ENCODE data around the gene RPL29.
"Not testable (repeated sequence)": the region's sequence is repeated elsewhere in the genome, so short reads cannot be mapped to it uniquely, and the experiment has no call there.

RPL29 gene

DNA sequence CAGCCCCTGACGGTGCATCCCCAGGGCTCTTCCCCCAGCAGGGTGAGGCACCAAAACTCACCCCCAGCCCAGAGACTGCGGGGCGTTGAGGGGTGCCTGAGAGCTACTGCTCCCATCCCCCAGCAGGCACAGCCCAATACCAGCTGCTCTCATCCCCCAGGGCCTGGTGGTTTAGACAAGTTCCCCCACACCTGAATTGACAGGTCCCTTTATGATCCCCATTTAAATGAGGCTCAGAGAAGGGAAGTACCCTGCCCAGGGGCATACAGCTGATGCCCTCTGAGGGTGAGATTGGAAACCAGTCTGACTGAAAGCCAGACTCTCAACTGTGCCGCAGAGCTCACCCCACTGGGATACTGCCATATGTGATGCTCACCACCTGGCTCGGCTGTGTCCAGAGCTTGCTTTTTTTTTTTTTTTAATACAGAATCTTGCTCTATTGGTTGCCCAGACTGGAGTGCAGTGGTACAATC is 40.6 kb upstream of the RPL29 start:
- Histone ChIP-seq H3K27ac (ENCODE audit: low read depth, low read length) (no peak overlapping the region), H3K4me3 (ENCODE audit: low read depth, low read length) (no peak overlapping the region), H3K27me3 (ENCODE audit: control insufficient read depth, insufficient read depth, low read length) (no peaks in the 10 kb centered on the region), H3K4me1 (ENCODE audit: control insufficient read depth, insufficient read depth, low read length) (peaks cover 5% of the 10 kb centered on the region; the same call in 1 of the 2 replicates), H3K36me3 (ENCODE audit: control insufficient read depth, insufficient read depth, low read length) (no peaks in the 10 kb centered on the region), H3K9me3 (ENCODE audit: control insufficient read depth, insufficient read depth, low read depth, low read length) (no peaks in the 10 kb centered on the region), H3K9ac (ENCODE audit: low read length) (no peak overlapping the region)

- Histone ChIP-seq H3K4me3 (ENCODE audit: low read depth, low read length) (no peak overlapping the region), H3K9me3 (ENCODE audit: control insufficient read depth, insufficient read depth, low read depth, low read length) (no peaks in the 10 kb centered on the region), H3K36me3 (ENCODE audit: control insufficient read depth, insufficient read depth, low read length) (no peaks in the 10 kb centered on the region), H3K9ac (ENCODE audit: low read length) (no peak overlapping the region), H3K27me3 (ENCODE audit: control insufficient read depth, insufficient read depth, low read length) (no peaks in the 10 kb centered on the region), H3K4me1 (ENCODE audit: control insufficient read depth, insufficient read depth, low read length) (no peaks in the 10 kb centered on the region; the same call in 1 of the 2 replicates), H3K27ac (ENCODE audit: low read depth, low read length) (no peak overlapping the region)
Measured at GRCh38 chr3:52034651-52035050, 39.0 kb upstream of the RPL29 start.

- Histone ChIP-seq H3K4me1 (ENCODE audit: control insufficient read depth, insufficient read depth, low read length) (no peaks in the 10 kb centered on the region; the same call in 1 of the 2 replicates), H3K36me3 (ENCODE audit: control insufficient read depth, insufficient read depth, low read length) (no peaks in the 10 kb centered on the region), H3K4me3 (ENCODE audit: low read depth, low read length) (no peak overlapping the region), H3K9ac (ENCODE audit: low read length) (no peak overlapping the region), H3K27me3 (ENCODE audit: control insufficient read depth, insufficient read depth, low read length) (no peaks in the 10 kb centered on the region), H3K9me3 (ENCODE audit: control insufficient read depth, insufficient read depth, low read depth, low read length) (no peaks in the 10 kb centered on the region), H3K27ac (ENCODE audit: low read depth, low read length) (no peak overlapping the region)
Measured at GRCh38 chr3:52034212-52034611, 38.5 kb upstream of the RPL29 start.

DNA sequence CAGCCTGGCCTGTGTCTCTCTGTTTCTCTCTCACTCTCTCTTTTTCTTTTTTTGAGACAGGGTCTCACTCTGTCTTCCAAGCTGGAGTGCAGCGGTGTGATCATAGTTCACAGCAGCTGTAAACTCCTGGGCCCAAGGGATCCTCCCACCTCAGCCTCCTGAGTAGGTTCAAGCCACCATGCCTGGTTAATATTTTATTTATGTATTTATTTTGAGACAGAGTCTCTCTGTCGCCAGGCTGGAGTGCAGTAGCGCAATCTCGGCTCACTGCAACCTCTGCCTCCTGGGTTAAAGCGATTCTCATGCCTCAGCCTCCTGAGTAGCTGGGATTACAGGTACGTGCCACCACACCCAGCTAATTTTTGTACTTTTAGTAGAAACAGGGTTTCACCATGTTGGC is 38.1 kb upstream of the RPL29 start:
- not testable (repeated sequence) for H3K9ac ChIP-seq (ENCODE audit: low read length); H3K4me1 ChIP-seq (ENCODE audit: control insufficient read depth, insufficient read depth, low read length); H3K36me3 ChIP-seq (ENCODE audit: control insufficient read depth, insufficient read depth, low read length); H3K27me3 ChIP-seq (ENCODE audit: control insufficient read depth, insufficient read depth, low read length); H3K27ac ChIP-seq (ENCODE audit: low read depth, low read length); H3K9me3 ChIP-seq (ENCODE audit: control insufficient read depth, insufficient read depth, low read depth, low read length); H3K4me3 ChIP-seq (ENCODE audit: low read depth, low read length)

DNA sequence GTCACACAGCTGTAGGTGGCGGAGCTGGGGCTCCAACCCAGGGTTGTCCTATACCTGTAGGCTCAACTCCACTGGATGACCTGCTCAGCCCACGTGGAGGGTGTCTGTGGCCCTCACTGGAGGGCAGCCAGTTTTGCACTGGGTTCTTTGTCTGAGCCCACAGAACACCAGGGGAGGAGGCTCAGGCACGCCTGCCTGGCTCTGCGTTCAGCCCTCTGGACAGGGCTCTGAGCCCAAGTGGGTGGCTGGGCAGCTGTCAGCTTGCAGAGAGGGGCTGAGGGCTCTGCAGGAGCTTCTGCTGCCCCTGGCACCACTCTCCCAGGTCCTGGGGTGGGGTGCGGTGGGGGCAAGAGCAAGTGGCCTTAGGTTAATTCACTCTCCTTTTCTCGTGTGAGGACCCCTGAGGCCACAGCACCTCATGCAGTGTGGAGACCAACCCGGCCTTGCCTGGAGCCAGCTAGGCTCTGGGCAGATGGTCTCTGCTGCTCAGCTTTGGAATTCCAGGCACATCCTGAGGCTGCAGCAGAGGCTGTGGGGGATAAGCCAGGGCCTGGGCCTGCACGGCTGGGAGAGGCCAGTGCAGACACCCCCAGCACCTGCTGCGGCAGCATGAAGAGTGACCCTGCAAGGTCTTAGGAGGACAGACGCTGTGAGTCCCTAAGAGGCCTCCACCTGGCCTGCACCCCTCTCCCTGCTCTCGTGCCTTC is 37.2 kb upstream of the RPL29 start:
- H3K9ac ChIP-seq (ENCODE audit: low read length), result no peak overlapping the region
- H3K27me3 ChIP-seq (ENCODE audit: control insufficient read depth, insufficient read depth, low read length), result no peaks in the 10 kb centered on the region
- H3K27ac ChIP-seq (ENCODE audit: low read depth, low read length), result no peak overlapping the region
- no peaks in the 10 kb centered on the region for H3K36me3 ChIP-seq (ENCODE audit: control insufficient read depth, insufficient read depth, low read length)
- no peaks in the 10 kb centered on the region for H3K9me3 ChIP-seq (ENCODE audit: control insufficient read depth, insufficient read depth, low read depth, low read length)
- no peak overlapping the region for H3K4me3 ChIP-seq (ENCODE audit: low read depth, low read length)
- no peaks in the 10 kb centered on the region; the same call in 1 of the 2 replicates for H3K4me1 ChIP-seq (ENCODE audit: control insufficient read depth, insufficient read depth, low read length)

GRCh38 chr3:52031896-52032295 is 36.2 kb upstream of the RPL29 start:
- H3K27ac ChIP-seq (ENCODE audit: low read depth, low read length), result no peak overlapping the region
- H3K27me3 ChIP-seq (ENCODE audit: control insufficient read depth, insufficient read depth, low read length), result no peaks in the 10 kb centered on the region
- no peak overlapping the region for H3K4me3 ChIP-seq (ENCODE audit: low read depth, low read length)
- no peaks in the 10 kb centered on the region; the same call in 1 of the 2 replicates for H3K4me1 ChIP-seq (ENCODE audit: control insufficient read depth, insufficient read depth, low read length)
- H3K9me3 ChIP-seq (ENCODE audit: control insufficient read depth, insufficient read depth, low read depth, low read length), result no peaks in the 10 kb centered on the region
- H3K9ac ChIP-seq (ENCODE audit: low read length), result no peak overlapping the region
- H3K36me3 ChIP-seq (ENCODE audit: control insufficient read depth, insufficient read depth, low read length), result no peaks in the 10 kb centered on the region

DNA sequence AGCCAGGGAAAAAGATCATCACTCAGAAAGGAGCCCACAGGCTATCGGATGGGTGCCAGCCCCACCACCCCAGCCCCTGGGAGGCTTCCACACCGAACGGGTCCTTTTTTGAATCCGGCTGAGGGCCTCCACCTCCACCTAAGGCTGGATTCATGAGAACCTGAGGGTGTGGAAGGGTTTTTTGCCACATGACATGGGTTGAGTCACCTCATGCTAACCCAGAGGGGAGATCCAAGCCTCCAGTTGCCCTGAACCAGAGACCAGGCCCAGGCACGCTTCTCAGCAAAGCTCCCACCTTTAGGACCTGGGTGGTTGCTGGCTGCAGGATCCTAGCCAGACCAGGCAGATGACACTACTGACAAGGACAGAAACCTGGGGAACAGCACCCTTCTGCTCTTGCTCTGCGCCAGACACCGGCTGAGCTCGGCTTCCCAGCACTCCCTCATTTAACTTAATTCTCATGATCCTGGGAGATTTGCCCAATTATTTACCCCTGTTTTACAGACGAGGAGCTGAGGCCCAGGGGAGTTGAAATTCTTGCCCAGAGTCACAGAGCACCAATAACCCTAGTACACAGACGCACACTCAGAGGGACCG is 35.1 kb upstream of the RPL29 start:
- no peaks in the 10 kb centered on the region for H3K9me3 ChIP-seq (ENCODE audit: control insufficient read depth, insufficient read depth, low read depth, low read length)
- no peaks in the 10 kb centered on the region; the same call in 1 of the 2 replicates for H3K4me1 ChIP-seq (ENCODE audit: control insufficient read depth, insufficient read depth, low read length)
- no peak overlapping the region for H3K27ac ChIP-seq (ENCODE audit: low read depth, low read length)
- no peaks in the 10 kb centered on the region for H3K27me3 ChIP-seq (ENCODE audit: control insufficient read depth, insufficient read depth, low read length)
- no peak overlapping the region for H3K9ac ChIP-seq (ENCODE audit: low read length)
- no peak overlapping the region for H3K4me3 ChIP-seq (ENCODE audit: low read depth, low read length)
- no peaks in the 10 kb centered on the region for H3K36me3 ChIP-seq (ENCODE audit: control insufficient read depth, insufficient read depth, low read length)

DNA sequence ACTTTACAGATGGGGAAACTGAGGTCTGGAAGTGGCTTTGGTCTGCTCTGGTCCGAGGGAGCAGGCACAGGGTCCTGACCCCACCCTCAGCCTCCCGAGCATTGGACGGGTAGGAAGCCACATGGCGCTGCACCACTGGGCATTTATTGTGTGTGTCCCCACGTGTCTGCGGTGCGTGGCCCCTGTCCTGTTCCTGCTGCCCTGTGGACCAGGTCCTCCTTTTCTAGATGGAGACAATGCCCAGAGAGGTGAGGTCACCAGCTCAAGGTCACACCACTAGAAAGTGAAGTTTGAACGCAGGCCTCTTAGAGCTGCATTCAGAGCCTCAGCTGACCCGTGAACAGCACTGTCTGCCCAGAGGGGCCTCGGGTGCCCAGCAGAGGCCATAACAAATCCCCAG is 33.8 kb upstream of the RPL29 start:
- Histone ChIP-seq H3K9ac (ENCODE audit: low read length) (no peak overlapping the region), H3K27me3 (ENCODE audit: control insufficient read depth, insufficient read depth, low read length) (no peaks in the 10 kb centered on the region), H3K36me3 (ENCODE audit: control insufficient read depth, insufficient read depth, low read length) (no peaks in the 10 kb centered on the region), H3K27ac (ENCODE audit: low read depth, low read length) (no peak overlapping the region), H3K4me3 (ENCODE audit: low read depth, low read length) (no peak overlapping the region), H3K9me3 (ENCODE audit: control insufficient read depth, insufficient read depth, low read depth, low read length) (no peaks in the 10 kb centered on the region), H3K4me1 (ENCODE audit: control insufficient read depth, insufficient read depth, low read length) (no peaks in the 10 kb centered on the region; the same call in 1 of the 2 replicates)

DNA sequence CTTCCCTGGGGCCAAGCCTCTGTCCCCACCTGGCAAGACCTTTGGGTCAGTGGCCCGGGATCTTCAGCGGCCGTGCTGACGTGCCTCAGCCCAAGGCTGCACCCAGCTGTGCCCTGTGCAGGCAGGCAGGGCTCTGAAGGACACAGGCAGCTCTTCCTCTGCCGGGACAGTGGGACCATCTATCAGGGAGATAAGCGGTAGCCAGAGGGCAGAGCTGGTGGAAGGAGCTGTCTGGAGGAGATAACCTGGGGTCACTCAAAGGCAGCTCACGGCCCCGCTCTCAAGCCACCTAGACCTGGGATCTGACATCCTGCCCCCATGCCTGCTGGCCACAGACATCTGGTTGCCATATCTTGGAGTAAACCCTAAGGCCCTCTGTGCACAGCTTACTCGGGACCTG is 33.4 kb upstream of the RPL29 start:
- H3K9ac ChIP-seq (ENCODE audit: low read length), result no peak overlapping the region
- no peaks in the 10 kb centered on the region; the same call in 1 of the 2 replicates for H3K4me1 ChIP-seq (ENCODE audit: control insufficient read depth, insufficient read depth, low read length)
- no peaks in the 10 kb centered on the region for H3K36me3 ChIP-seq (ENCODE audit: control insufficient read depth, insufficient read depth, low read length)
- no peak overlapping the region for H3K27ac ChIP-seq (ENCODE audit: low read depth, low read length)
- no peak overlapping the region for H3K4me3 ChIP-seq (ENCODE audit: low read depth, low read length)
- no peaks in the 10 kb centered on the region for H3K9me3 ChIP-seq (ENCODE audit: control insufficient read depth, insufficient read depth, low read depth, low read length)
- no peaks in the 10 kb centered on the region for H3K27me3 ChIP-seq (ENCODE audit: control insufficient read depth, insufficient read depth, low read length)

DNA sequence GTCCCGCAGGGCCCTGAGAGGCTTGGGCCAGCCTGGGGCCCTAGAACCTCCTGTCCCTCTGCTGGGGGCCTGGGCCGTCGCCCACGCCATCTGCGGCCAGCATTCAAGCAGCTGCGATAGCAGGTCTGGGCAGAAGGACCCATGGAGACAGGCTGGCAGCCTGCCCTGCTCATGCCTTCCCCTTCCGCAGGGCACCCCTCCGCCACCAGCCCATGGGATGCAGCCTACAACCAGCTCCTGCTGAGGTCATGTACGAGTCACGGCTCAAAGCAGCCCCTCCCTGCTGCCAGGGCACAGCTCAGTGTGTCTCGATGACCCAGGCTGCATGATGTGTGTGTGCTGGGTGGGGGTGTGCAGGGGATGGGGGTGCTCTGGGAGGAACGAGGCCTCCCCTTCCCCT is 32.9 kb upstream of the RPL29 start:
- no peak overlapping the region for H3K9ac ChIP-seq (ENCODE audit: low read length)
- no peaks in the 10 kb centered on the region for H3K9me3 ChIP-seq (ENCODE audit: control insufficient read depth, insufficient read depth, low read depth, low read length)
- no peaks in the 10 kb centered on the region; the same call in 1 of the 2 replicates for H3K4me1 ChIP-seq (ENCODE audit: control insufficient read depth, insufficient read depth, low read length)
- no peak overlapping the region for H3K27ac ChIP-seq (ENCODE audit: low read depth, low read length)
- no peaks in the 10 kb centered on the region for H3K27me3 ChIP-seq (ENCODE audit: control insufficient read depth, insufficient read depth, low read length)
- no peaks in the 10 kb centered on the region for H3K36me3 ChIP-seq (ENCODE audit: control insufficient read depth, insufficient read depth, low read length)
- no peak overlapping the region for H3K4me3 ChIP-seq (ENCODE audit: low read depth, low read length)

- Histone ChIP-seq H3K27me3 (ENCODE audit: control insufficient read depth, insufficient read depth, low read length) (no peaks in the 10 kb centered on the region), H3K4me3 (ENCODE audit: low read depth, low read length) (no peak overlapping the region), H3K36me3 (ENCODE audit: control insufficient read depth, insufficient read depth, low read length) (no peaks in the 10 kb centered on the region), H3K4me1 (ENCODE audit: control insufficient read depth, insufficient read depth, low read length) (peaks cover 9% of the 10 kb centered on the region), H3K9ac (ENCODE audit: low read length) (no peak overlapping the region), H3K9me3 (ENCODE audit: control insufficient read depth, insufficient read depth, low read depth, low read length) (no peaks in the 10 kb centered on the region), H3K27ac (ENCODE audit: low read depth, low read length) (no peak overlapping the region)
Measured at GRCh38 chr3:52026041-52026440, 30.3 kb upstream of the RPL29 start.

Measured in HUES6 (cell line).